GM23248 (cell line): ENCODE measurements around the gene CREBBP.

Source experiments
- EZH2 ChIP-seq: fragments of 200-600 bp; sonication (generic); IDR thresholded peaks from 2 replicates; pipeline ENCODE4 v1.6.1; 2018; ENCODE audit warnings: antibody characterized with exemption, mild to moderate bottlenecking; ENCODE audit not compliant: insufficient read depth, poor library complexity, severe bottlenecking
- EZH2phosphoT487 ChIP-seq: fragments of 200-600 bp; sonication (generic); IDR thresholded peaks from 2 replicates; pipeline ENCODE4 v1.6.1; 2018; ENCODE audit warnings: antibody characterized with exemption, moderate library complexity, mild to moderate bottlenecking, low read depth; ENCODE audit not compliant: insufficient read depth

DNA sequence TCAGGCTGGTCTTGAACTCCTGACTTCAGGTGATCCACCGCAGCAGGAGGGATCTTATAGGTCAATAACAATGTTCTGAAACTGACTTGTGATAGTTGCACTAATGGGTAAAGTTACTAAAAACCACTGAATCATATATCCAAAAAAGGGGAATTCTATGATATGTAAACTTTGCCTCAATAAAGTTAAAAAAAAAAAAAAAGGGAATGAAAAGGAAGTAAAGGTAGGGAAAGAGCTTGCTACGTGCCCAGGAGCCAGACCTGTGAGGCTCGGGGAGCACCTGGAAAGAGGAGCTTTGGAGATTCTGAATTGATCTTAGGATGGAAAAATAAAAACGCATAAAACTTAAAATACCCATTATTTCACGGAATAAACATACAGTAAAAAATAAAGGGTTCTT lies 142.4 kb downstream of the CREBBP start:
- TF ChIP-seq EZH2phosphoT487 (no peak), EZH2 (no peak)
